Stomach smooth muscle (tissue), 2 donors: Measurements from ENCODE around the gene FASTK.

ENCODE experiments used
- H3K27ac ChIP-seq: one replicate; pipeline ENCODE4 v1.7.0; 2013; ENCODE audit warnings: mild to moderate bottlenecking, low read length, inconsistent platforms
- H3K27me3 ChIP-seq, 2 donors: one replicate each; pipeline ENCODE4 v1.7.0; 2013; ENCODE audit warnings: low read length in 2 of 2; ENCODE audit not compliant: insufficient read depth in 2 of 2, control insufficient read depth in 1 of 2
- H3K36me3 ChIP-seq, 2 donors: one replicate each; pipeline ENCODE4 v1.7.0; 2013; ENCODE audit warnings: low read length in 2 of 2; ENCODE audit not compliant: control insufficient read depth in 2 of 2, insufficient read depth in 2 of 2
- H3K4me1 ChIP-seq: one replicate; pipeline ENCODE4 v1.7.0; 2013; ENCODE audit warnings: low read length; ENCODE audit not compliant: control insufficient read depth, insufficient read depth
- H3K4me3 ChIP-seq, 2 donors: one replicate each; pipeline ENCODE4 v1.7.0; 2013; ENCODE audit warnings: low read length in 2 of 2
- H3K9ac ChIP-seq, 2 donors: one replicate each; pipeline ENCODE4 v1.7.0; 2013; ENCODE audit warnings: low read length in 2 of 2, mild to moderate bottlenecking in 1 of 2
- H3K9me3 ChIP-seq, 2 donors: one replicate each; pipeline ENCODE4 v1.7.0; 2013; ENCODE audit warnings: low read length in 2 of 2; ENCODE audit not compliant: control insufficient read depth in 2 of 2
- donor health status: healthy.
- donor health status: Pancreatic carcinoma.

FASTK gene

GRCh38 chr7:151061213-151062110 lies 19.1 kb downstream of the FASTK start:
- H3K9me3 ChIP-seq: no peaks in the 10 kb centered on the region
- peak overlapping the region in 1 of 2 donors; percentile 75 for H3K9ac ChIP-seq
- peak overlapping the region; percentile 98 for H3K27ac ChIP-seq
- peak overlapping the region; percentile 86 to 88 for H3K4me3 ChIP-seq
- H3K27me3 ChIP-seq: no peaks in the 10 kb centered on the region
- peaks cover 55% of the 10 kb centered on the region for H3K4me1 ChIP-seq
- H3K36me3 ChIP-seq: peaks cover 9 to 10% of the 10 kb centered on the region in 2 donors

- peaks cover 55% of the 10 kb centered on the region for H3K4me1 ChIP-seq
- no peaks in the 10 kb centered on the region for H3K9me3 ChIP-seq
- H3K9ac ChIP-seq: peak overlapping the region; percentile 62 to 75
- peak overlapping the region; percentile 98 for H3K27ac ChIP-seq
- H3K4me3 ChIP-seq: peak overlapping the region; percentile 86 to 88
- peaks cover 4 to 10% of the 10 kb centered on the region in 2 donors for H3K36me3 ChIP-seq
- no peaks in the 10 kb centered on the region for H3K27me3 ChIP-seq
Observed at GRCh38 chr7:151060416-151061212, 20.0 kb downstream of the FASTK start.

GRCh38 chr7:151060113-151060415 lies 20.5 kb downstream of the FASTK start:
- Histone ChIP-seq H3K27me3 (no peaks in the 10 kb centered on the region), H3K4me1 (peaks cover 55% of the 10 kb centered on the region), H3K27ac (peak overlapping the region; percentile 98), H3K4me3 (peak overlapping the region; percentile 86 to 88), H3K36me3 (peaks cover 0 to 6% of the 10 kb centered on the region in 2 donors), H3K9ac (peak overlapping the region; percentile 62 to 75), H3K9me3 (no peaks in the 10 kb centered on the region)

- Histone ChIP-seq H3K4me3 (peak within 1 kb of the TSS; percentile 86 to 88), H3K36me3 (peaks cover 0 to 1% of the 10 kb centered on the region in 2 donors), H3K27me3 (no peaks in the 10 kb centered on the region), H3K27ac (peak within 1 kb of the TSS; percentile 98), H3K9ac (peak within 1 kb of the TSS; percentile 75 to 91), H3K4me1 (peaks cover 55% of the 10 kb centered on the region), H3K9me3 (no peaks in the 10 kb centered on the region)
Observed at GRCh38 chr7:151059367-151060112, 21.1 kb downstream of the FASTK start, which contains the start of gene SLC4A2. Gene SLC4A2, plus strand, starts transcription at chr7:151059589. Its CDS starts 2,399 bp downstream, at chr7:151061988.

GRCh38 chr7:151058781-151059366 lies 21.7 kb downstream of the FASTK start:
- Histone ChIP-seq H3K36me3 (no peaks in the 10 kb centered on the region), H3K9ac (peak overlapping the region; percentile 75 to 91), H3K27ac (peak overlapping the region; percentile 98), H3K9me3 (no peaks in the 10 kb centered on the region), H3K4me3 (peak overlapping the region; percentile 68 to 88), H3K27me3 (no peaks in the 10 kb centered on the region), H3K4me1 (peaks cover 55% of the 10 kb centered on the region)

- no peaks in the 10 kb centered on the region for H3K27me3 ChIP-seq
- no peaks in the 10 kb centered on the region for H3K9me3 ChIP-seq
- H3K27ac ChIP-seq: peak overlapping the region; percentile 98
- H3K36me3 ChIP-seq: no peaks in the 10 kb centered on the region
- H3K9ac ChIP-seq: peak overlapping the region; percentile 75 to 91
- H3K4me1 ChIP-seq: peaks cover 52% of the 10 kb centered on the region
- peak overlapping the region; percentile 88 to 96 for H3K4me3 ChIP-seq
Observed at GRCh38 chr7:151057989-151058780, 22.4 kb downstream of the FASTK start.

- H3K9me3 ChIP-seq: no peaks in the 10 kb centered on the region
- H3K27me3 ChIP-seq: no peaks in the 10 kb centered on the region
- H3K4me1 ChIP-seq: peaks cover 47% of the 10 kb centered on the region
- peak within 1 kb of the TSS; percentile 98 for H3K27ac ChIP-seq
- H3K36me3 ChIP-seq: no peaks in the 10 kb centered on the region
- peak within 1 kb of the TSS; percentile 88 to 96 for H3K4me3 ChIP-seq
- peak within 1 kb of the TSS; percentile 75 to 91 for H3K9ac ChIP-seq
Observed at GRCh38 chr7:151057506-151057988, 23.1 kb downstream of the FASTK start, which contains the start of gene CDK5. Gene CDK5, minus strand, starts transcription at chr7:151057897. Its CDS starts 49 bp downstream, at chr7:151057848.

GRCh38 chr7:151056666-151057505 lies 23.7 kb downstream of the FASTK start:
- Histone ChIP-seq H3K27ac (no peak overlapping the region), H3K9me3 (no peaks in the 10 kb centered on the region), H3K36me3 (no peaks in the 10 kb centered on the region), H3K27me3 (no peaks in the 10 kb centered on the region), H3K4me1 (peaks cover 41% of the 10 kb centered on the region), H3K4me3 (peak overlapping the region; percentile 88 to 96), H3K9ac (peak overlapping the region; percentile 60 to 64)

- no peak overlapping the region for H3K27ac ChIP-seq
- peaks cover 35% of the 10 kb centered on the region for H3K4me1 ChIP-seq
- no peak overlapping the region for H3K9ac ChIP-seq
- no peak overlapping the region for H3K4me3 ChIP-seq
- H3K27me3 ChIP-seq: no peaks in the 10 kb centered on the region
- no peaks in the 10 kb centered on the region for H3K9me3 ChIP-seq
- H3K36me3 ChIP-seq: no peaks in the 10 kb centered on the region
Observed at GRCh38 chr7:151056283-151056665, 24.3 kb downstream of the FASTK start.
